Measurements from ENCODE around the gene SLC25A39. TPM values are rescaled to one million over a fixed set of nuclear protein-coding genes. Genes with fewer than 3 reads are reported as not detected.

The SLC25A39 gene
- total and polyA plus RNA-seq, 2 of the 13 experiments (the other 11 are each of a cell fraction or from before 2014, with no cell fraction given): 144 to 151 TPM

DNA sequence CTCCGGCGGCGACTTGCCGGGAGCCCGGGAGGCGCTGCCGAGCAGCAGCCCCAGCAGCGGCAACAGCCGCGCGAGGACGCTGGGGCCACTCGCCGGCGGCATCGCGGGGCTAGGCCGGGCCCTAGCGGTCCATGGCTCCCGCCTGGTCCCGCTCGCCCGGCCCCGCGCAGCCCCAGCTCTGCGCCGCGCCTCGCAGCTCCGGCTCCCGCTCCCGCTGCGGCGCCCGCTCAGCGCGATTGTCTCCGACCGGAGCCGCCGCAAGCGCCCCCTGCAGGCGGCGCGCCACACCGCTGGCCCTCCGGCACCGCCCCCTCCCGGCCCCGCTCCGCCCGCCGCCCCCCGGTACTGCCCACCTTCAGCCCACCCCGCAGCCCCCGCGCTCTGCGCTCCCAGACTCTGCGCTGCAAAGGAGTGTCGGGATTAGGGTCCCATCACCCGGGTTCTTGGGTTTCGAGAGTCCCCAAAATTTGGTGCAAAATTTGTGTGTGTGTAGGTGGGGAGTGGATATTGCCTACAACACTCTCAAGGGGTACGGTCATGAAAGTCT, 39.1 kb upstream of the SLC25A39 start, which contains the start of gene FAM171A2 (continued):
- peak; percentile 12; the same call in 1 of the 3 replicates for TF ChIP-seq MXI1 (IDR thresholded peaks at IDR 0.05; ENCODE audit: borderline replicate concordance, low read depth, low read length)
- TF ChIP-seq ZNF772 (CRISPR knock-in tag; IDR thresholded peaks at IDR 0.05): no peak
- TF ChIP-seq SALL1 (CRISPR knock-in tag; IDR thresholded peaks at IDR 0.05): peak; percentile 35; the same call in 1 of the 2 replicates
- no peak for TF ChIP-seq ISL2 (CRISPR knock-in tag; IDR thresholded peaks at IDR 0.05)
- no peak; the same call in 1 of the 2 replicates for TF ChIP-seq ZNF790 (CRISPR knock-in tag; IDR thresholded peaks at IDR 0.05; ENCODE audit: borderline replicate concordance)
- TF ChIP-seq, protein P1, sequence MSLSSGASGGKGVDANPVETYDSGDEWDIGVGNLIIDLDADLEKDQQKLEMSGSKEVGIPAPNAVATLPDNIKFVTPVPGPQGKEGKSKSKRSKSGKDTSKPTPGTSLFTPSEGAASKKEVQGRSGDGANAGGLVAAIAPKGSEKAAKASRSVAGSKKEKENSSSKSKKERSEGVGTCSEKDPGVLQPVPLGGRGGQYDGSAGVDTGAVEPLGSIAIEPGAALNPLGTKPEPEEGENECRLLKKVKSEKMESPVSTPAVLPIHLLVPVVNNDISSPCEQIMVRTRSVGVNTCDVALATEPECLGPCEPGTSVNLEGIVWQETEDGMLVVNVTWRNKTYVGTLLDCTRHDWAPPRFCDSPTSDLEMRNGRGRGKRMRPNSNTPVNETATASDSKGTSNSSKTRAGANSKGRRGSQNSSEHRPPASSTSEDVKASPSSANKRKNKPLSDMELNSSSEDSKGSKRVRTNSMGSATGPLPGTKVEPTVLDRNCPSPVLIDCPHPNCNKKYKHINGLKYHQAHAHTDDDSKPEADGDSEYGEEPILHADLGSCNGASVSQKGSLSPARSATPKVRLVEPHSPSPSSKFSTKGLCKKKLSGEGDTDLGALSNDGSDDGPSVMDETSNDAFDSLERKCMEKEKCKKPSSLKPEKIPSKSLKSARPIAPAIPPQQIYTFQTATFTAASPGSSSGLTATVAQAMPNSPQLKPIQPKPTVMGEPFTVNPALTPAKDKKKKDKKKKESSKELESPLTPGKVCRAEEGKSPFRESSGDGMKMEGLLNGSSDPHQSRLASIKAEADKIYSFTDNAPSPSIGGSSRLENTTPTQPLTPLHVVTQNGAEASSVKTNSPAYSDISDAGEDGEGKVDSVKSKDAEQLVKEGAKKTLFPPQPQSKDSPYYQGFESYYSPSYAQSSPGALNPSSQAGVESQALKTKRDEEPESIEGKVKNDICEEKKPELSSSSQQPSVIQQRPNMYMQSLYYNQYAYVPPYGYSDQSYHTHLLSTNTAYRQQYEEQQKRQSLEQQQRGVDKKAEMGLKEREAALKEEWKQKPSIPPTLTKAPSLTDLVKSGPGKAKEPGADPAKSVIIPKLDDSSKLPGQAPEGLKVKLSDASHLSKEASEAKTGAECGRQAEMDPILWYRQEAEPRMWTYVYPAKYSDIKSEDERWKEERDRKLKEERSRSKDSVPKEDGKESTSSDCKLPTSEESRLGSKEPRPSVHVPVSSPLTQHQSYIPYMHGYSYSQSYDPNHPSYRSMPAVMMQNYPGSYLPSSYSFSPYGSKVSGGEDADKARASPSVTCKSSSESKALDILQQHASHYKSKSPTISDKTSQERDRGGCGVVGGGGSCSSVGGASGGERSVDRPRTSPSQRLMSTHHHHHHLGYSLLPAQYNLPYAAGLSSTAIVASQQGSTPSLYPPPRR (CRISPR knock-in tag; IDR thresholded peaks at IDR 0.05; ENCODE audit: borderline replicate concordance): no peak
- TF ChIP-seq, protein P2, sequence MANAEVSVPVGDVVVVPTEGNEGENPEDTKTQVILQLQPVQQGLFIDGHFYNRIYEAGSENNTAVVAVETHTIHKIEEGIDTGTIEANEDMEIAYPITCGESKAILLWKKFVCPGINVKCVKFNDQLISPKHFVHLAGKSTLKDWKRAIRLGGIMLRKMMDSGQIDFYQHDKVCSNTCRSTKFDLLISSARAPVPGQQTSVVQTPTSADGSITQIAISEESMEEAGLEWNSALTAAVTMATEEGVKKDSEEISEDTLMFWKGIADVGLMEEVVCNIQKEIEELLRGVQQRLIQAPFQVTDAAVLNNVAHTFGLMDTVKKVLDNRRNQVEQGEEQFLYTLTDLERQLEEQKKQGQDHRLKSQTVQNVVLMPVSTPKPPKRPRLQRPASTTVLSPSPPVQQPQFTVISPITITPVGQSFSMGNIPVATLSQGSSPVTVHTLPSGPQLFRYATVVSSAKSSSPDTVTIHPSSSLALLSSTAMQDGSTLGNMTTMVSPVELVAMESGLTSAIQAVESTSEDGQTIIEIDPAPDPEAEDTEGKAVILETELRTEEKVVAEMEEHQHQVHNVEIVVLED (CRISPR knock-in tag; IDR thresholded peaks at IDR 0.05; ENCODE audit: borderline replicate concordance): no peak
- no peak for TF ChIP-seq ZNF230 (CRISPR knock-in tag; IDR thresholded peaks at IDR 0.05)
- 0 out of 2 replicates have a peak, but pooled peaks have one; percentile 57 for TF ChIP-seq MAZ (IDR thresholded peaks at IDR 0.05; ENCODE audit: borderline replicate concordance, low read depth, low read length)
- peak; percentile 92 for TF ChIP-seq MAZ (CRISPR knock-in tag; IDR thresholded peaks at IDR 0.05; ENCODE audit: low read depth)
- TF ChIP-seq KLF15 (CRISPR knock-in tag; IDR thresholded peaks at IDR 0.05; ENCODE audit: borderline replicate concordance): no peak
- TF ChIP-seq ELF4 (CRISPR knock-in tag; IDR thresholded peaks at IDR 0.05; ENCODE audit: borderline replicate concordance): no peak
- TF ChIP-seq ZNF83 (CRISPR knock-in tag; IDR thresholded peaks at IDR 0.05; ENCODE audit: borderline replicate concordance): no peak
- TF ChIP-seq, protein P3, sequence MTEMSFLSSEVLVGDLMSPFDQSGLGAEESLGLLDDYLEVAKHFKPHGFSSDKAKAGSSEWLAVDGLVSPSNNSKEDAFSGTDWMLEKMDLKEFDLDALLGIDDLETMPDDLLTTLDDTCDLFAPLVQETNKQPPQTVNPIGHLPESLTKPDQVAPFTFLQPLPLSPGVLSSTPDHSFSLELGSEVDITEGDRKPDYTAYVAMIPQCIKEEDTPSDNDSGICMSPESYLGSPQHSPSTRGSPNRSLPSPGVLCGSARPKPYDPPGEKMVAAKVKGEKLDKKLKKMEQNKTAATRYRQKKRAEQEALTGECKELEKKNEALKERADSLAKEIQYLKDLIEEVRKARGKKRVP (CRISPR knock-in tag; IDR thresholded peaks at IDR 0.05): no peak
- no peak for TF ChIP-seq ZNF468 (CRISPR knock-in tag; IDR thresholded peaks at IDR 0.05)
- TF ChIP-seq MTA3 (CRISPR knock-in tag; IDR thresholded peaks at IDR 0.05): no peak
- TF ChIP-seq FLYWCH1 (CRISPR knock-in tag; IDR thresholded peaks at IDR 0.05): no peak
- no peak for TF ChIP-seq MLXIP (CRISPR knock-in tag; IDR thresholded peaks at IDR 0.05; ENCODE audit: borderline replicate concordance)
- TF ChIP-seq HMG20B (CRISPR knock-in tag; conservative IDR thresholded peaks at IDR 0.05): no peak
- TF ChIP-seq ZNF816 (CRISPR knock-in tag; IDR thresholded peaks at IDR 0.05; ENCODE audit: borderline replicate concordance): no peak
